H1 (cell line): ENCODE measurements around the gene RAB29. TPM values are rescaled to one million over a fixed set of nuclear protein-coding genes. Genes with fewer than 3 reads are reported as not detected.

ENCODE experiments used
- CTCF ChIA-PET: fragments of 300-600 bp; sonication (Branson Sonifier 250); formaldehyde crosslinking; loops from one replicate; lab custom pipeline; 2021; ENCODE audit not compliant: partially characterized antibody; lab: Charles Lee
- POLR2A ChIA-PET: fragments of 300-600 bp; sonication (Branson Sonifier 250); formaldehyde crosslinking; loops from one replicate; lab custom pipeline; 2021; ENCODE audit warnings: inconsistent platforms; ENCODE audit not compliant: partially characterized antibody; lab: Charles Lee
- DNase-seq, 2 experiments: peaks; one replicate each; pipeline versions ENCODE4 v3.0.0 to v3.0.0-alpha.2; 2010 to 2022; ENCODE audit warnings: low spot score in 2 of 2, low read depth in 1 of 2, mixed read lengths in 1 of 2
- FAIRE-seq: peaks from 2 replicates; lab custom pipeline; 2011; peaks lifted over from hg19 to GRCh38; lab: Jason Lieb, UNC
- H2AFZ ChIP-seq: 2 replicates; pipeline ENCODE4 v1.8.1; 2012; ENCODE audit warnings: low read length, inconsistent platforms
- H2AK5ac ChIP-seq: 2 replicates; pipeline ENCODE4 v1.6.1; 2013; ENCODE audit warnings: low read depth, low read length
- H2BK120ac ChIP-seq: replicated peaks from 2 replicates; pipeline ENCODE3; 2013; ENCODE audit warnings: low read depth, low read length, inconsistent platforms
- H2BK12ac ChIP-seq: 2 replicates; pipeline ENCODE4 v1.6.1; 2013; ENCODE audit warnings: low read depth, low read length
- H2BK15ac ChIP-seq: 2 replicates; pipeline ENCODE4 v1.6.1; 2013; ENCODE audit warnings: low read length
- H2BK20ac ChIP-seq: 2 replicates; pipeline ENCODE4 v1.6.1; 2013; ENCODE audit warnings: low read length
- H2BK5ac ChIP-seq: 2 replicates; pipeline ENCODE4 v1.6.1; 2013; ENCODE audit warnings: low read depth, low read length
- H3K14ac ChIP-seq: 2 replicates; pipeline ENCODE4 v1.6.1; 2013; ENCODE audit warnings: inconsistent platforms; ENCODE audit not compliant: insufficient read length
- H3K18ac ChIP-seq: 2 replicates; pipeline ENCODE4 v1.6.1; 2013; ENCODE audit warnings: low read length; ENCODE audit errors: extremely low read depth
- H3K23ac ChIP-seq: 2 replicates; pipeline ENCODE4 v1.6.1; 2013; ENCODE audit warnings: inconsistent platforms; ENCODE audit not compliant: insufficient read length
- H3K23me2 ChIP-seq: 2 replicates; pipeline ENCODE4 v1.6.1; 2013; ENCODE audit warnings: low read depth, low read length
- H3K27ac ChIP-seq: 2 replicates; pipeline ENCODE4 v1.6.1; 2011; ENCODE audit warnings: low read depth, low read length, inconsistent platforms
- H3K27me3 ChIP-seq, 4 experiments: replicated peaks in 1 of 4; 1 replicate in 1 of 4; 2 replicates in 3 of 4; pipeline versions ENCODE4 v1.6.1 to v1.8.1; 2011 to 2013; ENCODE audit warnings: low read length in 3 of 4, mild to moderate bottlenecking in 3 of 4, inconsistent platforms in 2 of 4, mixed read lengths in 2 of 4, moderate library complexity in 1 of 4; ENCODE audit not compliant: control insufficient read depth in 3 of 4, insufficient read depth in 3 of 4; ENCODE audit errors: extremely low read depth in 1 of 4
- H3K36me3 ChIP-seq, 4 experiments: 2 replicates each; pipeline versions ENCODE4 v1.6.1 to v1.8.1; 2011 to 2013; ENCODE audit warnings: mild to moderate bottlenecking in 4 of 4, low read length in 3 of 4, moderate library complexity in 2 of 4, control low read depth in 1 of 4, inconsistent platforms in 1 of 4; ENCODE audit not compliant: insufficient read depth in 4 of 4, control insufficient read depth in 2 of 4
- H3K4ac ChIP-seq: replicated peaks from 2 replicates; pipeline ENCODE3; 2013; ENCODE audit warnings: low read length, low read depth, mixed read lengths, inconsistent platforms; ENCODE audit not compliant: insufficient read length
- H3K4me1 ChIP-seq, 4 experiments: replicated peaks in 1 of 4; 1 replicate in 1 of 4; 2 replicates in 3 of 4; pipeline versions ENCODE4 v1.6.1 to v1.8.1; 2011 to 2013; ENCODE audit warnings: low read length in 3 of 4, inconsistent platforms in 2 of 4, mixed read lengths in 1 of 4; ENCODE audit not compliant: insufficient read depth in 4 of 4, control insufficient read depth in 3 of 4
- H3K4me2 ChIP-seq, 2 experiments: 2 replicates each; pipeline versions ENCODE4 v1.6.1 to v1.8.1; 2011 to 2013; ENCODE audit warnings: low read depth in 2 of 2, low read length in 2 of 2, control low read depth in 1 of 2, inconsistent platforms in 1 of 2, mild to moderate bottlenecking in 1 of 2; ENCODE audit not compliant: insufficient read depth in 1 of 2
- H3K4me3 ChIP-seq, 4 experiments: fragments of 200-600, 300-600 bp in 1 of 4; sonication (generic), shearing (Covaris generic), sonication (Bioruptor Twin) in 1 of 4; 2 replicates each; pipeline versions ENCODE4 v1.5.1 to v1.8.1; 2011 to 2016; ENCODE audit warnings: low read length in 4 of 4, low read depth in 3 of 4, control low read depth in 2 of 4, inconsistent platforms in 2 of 4, mild to moderate bottlenecking in 2 of 4, mixed read lengths in 1 of 4, moderate library complexity in 1 of 4; ENCODE audit not compliant: insufficient read depth in 2 of 4; ENCODE audit errors: extremely low read depth in 1 of 4
- H3K56ac ChIP-seq: replicated peaks from 2 replicates; pipeline ENCODE3; 2013; ENCODE audit warnings: low read depth, mild to moderate bottlenecking, mixed read lengths, low read length, inconsistent platforms; ENCODE audit not compliant: insufficient read length
- H3K79me1 ChIP-seq: 2 replicates; pipeline ENCODE4 v1.6.1; 2013; ENCODE audit warnings: low read depth, low read length, control low read depth
- H3K79me2 ChIP-seq, 2 experiments: 2 replicates each; pipeline versions ENCODE4 v1.6.1 to v1.8.1; 2012 to 2013; ENCODE audit warnings: low read length in 2 of 2, mild to moderate bottlenecking in 2 of 2, inconsistent platforms in 1 of 2; ENCODE audit not compliant: insufficient read depth in 2 of 2, control insufficient read depth in 1 of 2
- H3K9ac ChIP-seq, 4 experiments: replicated peaks in 1 of 4; 1 replicate in 1 of 4; 2 replicates in 3 of 4; pipeline versions ENCODE4 v1.6.1 to v1.8.1; 2011 to 2013; ENCODE audit warnings: low read depth in 3 of 4, low read length in 3 of 4, control low read depth in 2 of 4, mild to moderate bottlenecking in 2 of 4, moderate library complexity in 2 of 4, inconsistent platforms in 1 of 4; ENCODE audit errors: extremely low read depth in 1 of 4
- H3K9me3 ChIP-seq, 2 experiments: 2 replicates each; pipeline versions ENCODE4 v1.6.1 to v1.8.1; 2012 to 2013; ENCODE audit warnings: mild to moderate bottlenecking in 2 of 2, moderate library complexity in 2 of 2, control low read depth in 1 of 2, inconsistent platforms in 1 of 2, low read depth in 1 of 2, low read length in 1 of 2, mixed read lengths in 1 of 2; ENCODE audit not compliant: insufficient read depth in 2 of 2
- H4K20me1 ChIP-seq, 2 experiments: replicated peaks in 1 of 2; 2 replicates each; pipeline versions ENCODE3 to v1.8.1; 2011 to 2013; ENCODE audit warnings: inconsistent platforms in 2 of 2, low read length in 2 of 2, mild to moderate bottlenecking in 1 of 2; ENCODE audit not compliant: insufficient read depth in 2 of 2, control insufficient read depth in 1 of 2
- H4K5ac ChIP-seq: 2 replicates; pipeline ENCODE4 v1.6.1; 2013; ENCODE audit warnings: low read length, low read depth, mixed read lengths, inconsistent platforms; ENCODE audit not compliant: insufficient read length
- H4K8ac ChIP-seq: 2 replicates; pipeline ENCODE4 v1.8.0; 2013; ENCODE audit warnings: mild to moderate bottlenecking, moderate library complexity, low read length, inconsistent platforms; ENCODE audit not compliant: insufficient read depth; ENCODE audit errors: extremely low read depth
- H4K91ac ChIP-seq: replicated peaks from 2 replicates; pipeline ENCODE3; 2013; ENCODE audit warnings: low read length, mixed read lengths, inconsistent platforms; ENCODE audit not compliant: insufficient read length
- CTBP2 ChIP-seq: IDR thresholded peaks from 2 replicates; pipeline ENCODE4 v1.7.0; 2011; ENCODE audit warnings: borderline replicate concordance, mild to moderate bottlenecking, moderate library complexity, mixed read lengths, low read length; ENCODE audit not compliant: insufficient read depth, insufficient read length
- EP300 ChIP-seq, 2 experiments: IDR thresholded peaks; 1 replicate in 1 of 2; 2 replicates in 1 of 2; pipeline ENCODE4 v1.6.1; 2011 to 2012; ENCODE audit warnings: low read depth in 2 of 2, low read length in 2 of 2, mild to moderate bottlenecking in 2 of 2, borderline replicate concordance in 1 of 2, inconsistent platforms in 1 of 2, moderate library complexity in 1 of 2
- GTF2F1 ChIP-seq: IDR thresholded peaks from 2 replicates; pipeline ENCODE4 v1.6.1; 2012; ENCODE audit warnings: low read depth, low read length, improper control_type of control experiment, borderline replicate concordance
- KDM5A ChIP-seq: fragments of 200-600 bp; IDR thresholded peaks from 2 replicates; pipeline ENCODE4 v1.7.1; 2012; ENCODE audit warnings: mild to moderate bottlenecking, low read length, inconsistent platforms, mixed read lengths
- RBBP5 ChIP-seq: IDR thresholded peaks from 2 replicates; pipeline ENCODE4 v1.7.1; 2012; ENCODE audit warnings: low read depth, mild to moderate bottlenecking, inconsistent platforms, low read length, moderate library complexity, borderline replicate concordance
- RFX5 ChIP-seq: IDR thresholded peaks from 2 replicates; pipeline ENCODE4 v1.6.1; 2011; ENCODE audit warnings: low read depth, low read length, improper control_type of control experiment, borderline replicate concordance
- TCF12 ChIP-seq: IDR thresholded peaks from 2 replicates; pipeline ENCODE4 v1.6.1; 2011; ENCODE audit warnings: low read depth, mild to moderate bottlenecking, low read length
- WGBS, 2 experiments: shearing (Covaris generic) in 1 of 2; methylation state at CpG; one replicate each; pipeline versions ENCODE4 v1.1.6 to v1.1.7; 2013 to 2015; ENCODE audit warnings: low lambda C conversion rate in 2 of 2, mixed read lengths in 2 of 2, inconsistent platforms in 1 of 2, low coverage in 1 of 2, missing lambda C conversion rate in 1 of 2; ENCODE audit not compliant: insufficient replicate concordance in 2 of 2, insufficient coverage in 1 of 2, insufficient read length in 1 of 2; ENCODE audit errors: extremely low coverage in 1 of 2, missing lambda C conversion rate in 1 of 2; 5-methylcytosine and 5-hydroxymethylcytosine counted together
- polyA plus RNA-seq, 7 experiments: library from polyadenylated mRNA; depleted of rRNA in 3 of 7; stranded (reverse) in 5 of 7; unstranded in 2 of 7; fragments of >200 nt in 5 of 7; fragments of 200-250 nt in 2 of 7; gene quantifications; 1 replicate in 5 of 7; 2 replicates in 1 of 7; 4 replicates in 1 of 7; pipeline versions ENCODE4 v1.2.1 to v1.2.3, GENCODE V29; 2011 to 2013; ENCODE audit warnings: missing spikeins in 2 of 7, mixed read lengths in 2 of 7
- total RNA-seq: library from RNA; stranded (reverse); fragmentation: NEBNext Ultra II Directional; extraction: Animal tissue kit (Norgen Biotek cat#: 25700); gene quantifications from 2 replicates; pipeline ENCODE4 v1.2.1, GENCODE V29; 2021
- TF ChIP-seq, protein P1 (sequence below): IDR thresholded peaks from 2 replicates; pipeline ENCODE4 v1.6.1; 2012; ENCODE audit warnings: inconsistent platforms

The RAB29 gene
- total and polyA plus RNA-seq, 2 of the 8 experiments (the other 6 are each of a cell fraction or from before 2014, with no cell fraction given): 10.1 to 17.3 TPM

DNA sequence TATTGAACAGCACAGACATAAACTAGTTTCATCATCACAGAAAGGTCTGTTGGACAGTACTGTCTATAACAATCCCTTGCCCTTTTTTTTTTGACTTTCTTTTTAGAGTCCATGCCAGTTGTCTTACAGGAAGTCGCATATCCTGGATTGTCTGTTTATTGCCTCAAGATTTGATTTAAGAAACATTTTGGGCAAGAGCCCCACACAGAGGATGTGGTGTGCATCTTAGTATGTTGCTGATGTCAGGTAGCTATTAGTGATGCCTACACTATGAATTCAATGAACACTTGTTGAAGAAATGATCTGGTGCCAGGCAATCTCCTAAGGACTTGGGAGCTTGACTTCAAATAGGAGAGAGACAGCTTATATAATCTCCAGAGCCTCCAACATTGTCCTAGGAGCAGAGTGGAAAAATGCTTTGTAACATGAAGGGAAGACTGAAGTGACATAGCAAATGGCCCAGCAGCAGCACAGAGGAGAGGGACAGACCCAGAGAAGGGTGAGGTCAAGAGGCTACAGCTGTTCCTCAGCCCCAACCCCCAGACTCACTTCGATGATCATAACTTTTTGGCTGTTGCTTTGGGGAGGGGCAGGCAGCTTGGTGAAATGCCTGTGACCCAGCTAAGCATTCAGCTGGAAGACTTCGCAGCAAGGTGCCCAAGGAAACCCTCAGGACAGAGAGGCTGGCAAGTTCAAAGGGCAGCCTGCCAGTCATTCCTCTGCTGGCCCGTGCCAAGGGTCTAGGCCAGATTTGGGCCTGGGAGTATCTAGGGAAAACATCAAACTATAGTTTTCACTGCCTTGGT, 7.5 kb upstream of the RAB29 start:
- H3K4me1 ChIP-seq: no peaks in the 10 kb centered on the region
- H3K79me2 ChIP-seq: no peaks in the 10 kb centered on the region
- H3K4me2 ChIP-seq: no peak overlapping the region
- H3K4me3 ChIP-seq: no peak overlapping the region
- no peak overlapping the region for H2BK5ac ChIP-seq
- no peak overlapping the region for H3K23ac ChIP-seq
- H2AFZ ChIP-seq: no peak overlapping the region
- 92% methylated on average over 4 of the region's 4 CpGs; no CpG with 5 or more reads in 1 of the 2 experiments for WGBS, 2 experiments
- no peaks in the 10 kb centered on the region for H3K23me2 ChIP-seq
- no peak overlapping the region for H4K5ac ChIP-seq
- no peak overlapping the region for H3K4ac ChIP-seq
- FAIRE-seq: no peak
- no peaks in the 10 kb centered on the region for H3K79me1 ChIP-seq
- H3K9me3 ChIP-seq: no peaks in the 10 kb centered on the region
- H3K14ac ChIP-seq: no peak overlapping the region
- H3K27me3 ChIP-seq: no peaks in the 10 kb centered on the region
- H2BK15ac ChIP-seq: no peak overlapping the region
- no peaks in the 10 kb centered on the region for H3K36me3 ChIP-seq
- no peak overlapping the region for H4K91ac ChIP-seq
- CTCF ChIA-PET: interaction anchor here (0.9 to 2.1 kb wide), 4 partner anchors 9 to 195 kb away, joined by 3 to 10 read pairs (median 3); no protein-coding TSS in a partner anchor
- H2AK5ac ChIP-seq: no peak overlapping the region
- no peaks in the 10 kb centered on the region for H4K20me1 ChIP-seq
- TF ChIP-seq KDM5A: no peak
- TF ChIP-seq EP300 (IDR thresholded peaks at IDR 0.05; ENCODE audit: borderline replicate concordance in 1 of 2, low read depth in 2 of 2, low read length in 2 of 2): no peak
- TF ChIP-seq, protein P1, sequence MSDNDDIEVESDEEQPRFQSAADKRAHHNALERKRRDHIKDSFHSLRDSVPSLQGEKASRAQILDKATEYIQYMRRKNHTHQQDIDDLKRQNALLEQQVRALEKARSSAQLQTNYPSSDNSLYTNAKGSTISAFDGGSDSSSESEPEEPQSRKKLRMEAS: no peak
- TF ChIP-seq GTF2F1: no peak
- no peak for TF ChIP-seq TCF12
- no peak for TF ChIP-seq CTBP2
- TF ChIP-seq RFX5: no peak
- TF ChIP-seq RBBP5: no peak
- H3K18ac ChIP-seq: no peak overlapping the region
- no peak for DNase-seq
- no peak overlapping the region for H2BK12ac ChIP-seq
- H3K56ac ChIP-seq: no peak overlapping the region
- no peak overlapping the region for H4K8ac ChIP-seq
- no peak overlapping the region for H2BK20ac ChIP-seq
- H2BK120ac ChIP-seq: no peak overlapping the region
- H3K9ac ChIP-seq: no peak overlapping the region
- POLR2A ChIA-PET: interaction anchor here (0.7 kb wide), 1 partner anchor 19 kb away, joined by 3 read pairs; no protein-coding TSS in a partner anchor
- H3K27ac ChIP-seq: no peak overlapping the region
